Fibroblast of skin of left biceps (primary cell): ENCODE data around the gene KNTC1.
A peak's percentile ranks its signal among the peaks of the same experiment; 100 is the strongest.
"Not testable (repeated sequence)": the region's sequence is repeated elsewhere in the genome, so short reads cannot be mapped to it uniquely, and the experiment has no call there.

Experiments used
- DNase-seq, 2 experiments: peaks; one replicate each; pipeline ENCODE4 v3.0.0-alpha.2; 2013; ENCODE audit warnings: low read depth in 2 of 2

Gene KNTC1, protein sequence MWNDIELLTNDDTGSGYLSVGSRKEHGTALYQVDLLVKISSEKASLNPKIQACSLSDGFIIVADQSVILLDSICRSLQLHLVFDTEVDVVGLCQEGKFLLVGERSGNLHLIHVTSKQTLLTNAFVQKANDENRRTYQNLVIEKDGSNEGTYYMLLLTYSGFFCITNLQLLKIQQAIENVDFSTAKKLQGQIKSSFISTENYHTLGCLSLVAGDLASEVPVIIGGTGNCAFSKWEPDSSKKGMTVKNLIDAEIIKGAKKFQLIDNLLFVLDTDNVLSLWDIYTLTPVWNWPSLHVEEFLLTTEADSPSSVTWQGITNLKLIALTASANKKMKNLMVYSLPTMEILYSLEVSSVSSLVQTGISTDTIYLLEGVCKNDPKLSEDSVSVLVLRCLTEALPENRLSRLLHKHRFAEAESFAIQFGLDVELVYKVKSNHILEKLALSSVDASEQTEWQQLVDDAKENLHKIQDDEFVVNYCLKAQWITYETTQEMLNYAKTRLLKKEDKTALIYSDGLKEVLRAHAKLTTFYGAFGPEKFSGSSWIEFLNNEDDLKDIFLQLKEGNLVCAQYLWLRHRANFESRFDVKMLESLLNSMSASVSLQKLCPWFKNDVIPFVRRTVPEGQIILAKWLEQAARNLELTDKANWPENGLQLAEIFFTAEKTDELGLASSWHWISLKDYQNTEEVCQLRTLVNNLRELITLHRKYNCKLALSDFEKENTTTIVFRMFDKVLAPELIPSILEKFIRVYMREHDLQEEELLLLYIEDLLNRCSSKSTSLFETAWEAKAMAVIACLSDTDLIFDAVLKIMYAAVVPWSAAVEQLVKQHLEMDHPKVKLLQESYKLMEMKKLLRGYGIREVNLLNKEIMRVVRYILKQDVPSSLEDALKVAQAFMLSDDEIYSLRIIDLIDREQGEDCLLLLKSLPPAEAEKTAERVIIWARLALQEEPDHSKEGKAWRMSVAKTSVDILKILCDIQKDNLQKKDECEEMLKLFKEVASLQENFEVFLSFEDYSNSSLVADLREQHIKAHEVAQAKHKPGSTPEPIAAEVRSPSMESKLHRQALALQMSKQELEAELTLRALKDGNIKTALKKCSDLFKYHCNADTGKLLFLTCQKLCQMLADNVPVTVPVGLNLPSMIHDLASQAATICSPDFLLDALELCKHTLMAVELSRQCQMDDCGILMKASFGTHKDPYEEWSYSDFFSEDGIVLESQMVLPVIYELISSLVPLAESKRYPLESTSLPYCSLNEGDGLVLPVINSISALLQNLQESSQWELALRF (N-terminal part only)

DNA sequence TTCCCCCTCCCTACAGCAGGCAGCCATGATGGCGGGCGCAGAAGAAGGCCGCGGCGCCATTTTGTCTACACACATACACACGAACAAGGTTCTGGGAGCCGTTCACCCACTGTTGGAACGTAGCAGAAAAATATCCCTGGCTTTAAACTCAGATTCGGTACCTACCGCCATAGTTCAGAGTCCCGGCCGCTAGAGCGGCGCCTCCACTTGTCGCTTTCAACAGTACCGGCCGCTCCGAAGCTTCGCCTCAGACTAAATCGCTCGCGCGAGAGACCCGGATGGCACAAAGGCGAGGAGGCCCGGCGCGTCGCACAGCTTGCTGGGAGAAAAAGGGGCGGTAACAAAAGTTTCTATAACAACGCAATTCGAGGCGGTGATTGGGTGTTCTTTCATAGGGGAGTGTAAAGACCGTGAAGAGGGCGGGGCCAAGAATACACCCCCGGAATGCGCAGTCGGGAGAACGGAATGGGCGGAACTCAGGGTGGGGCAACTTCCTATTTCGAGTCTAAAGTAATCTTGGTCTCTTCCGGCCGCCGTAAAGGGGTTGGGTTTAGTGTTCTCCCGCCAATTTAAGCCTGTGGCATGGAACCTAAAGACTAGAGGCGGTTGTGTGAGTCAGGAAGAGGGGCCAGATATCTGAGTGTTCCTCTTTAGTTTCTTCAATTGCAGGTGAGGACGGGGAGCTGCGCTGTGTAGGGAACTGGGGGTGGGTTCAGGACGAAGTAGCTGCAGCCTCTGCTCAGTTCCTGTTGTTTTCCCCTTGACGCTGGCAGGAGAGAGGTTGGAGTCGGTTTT, at the start of gene KNTC1, which contains the start of gene RSRC2:
TSS of gene KNTC1 (plus strand) at position 567 of the 795 bp plus-strand sequence. CDS start 2,815 bp downstream, outside the sequence.
TSS of gene RSRC2 (minus strand) at position 254 of the 795 bp plus-strand sequence. CDS start at position 171, 83 bp downstream.
- peak; percentile 99 for DNase-seq

DNA sequence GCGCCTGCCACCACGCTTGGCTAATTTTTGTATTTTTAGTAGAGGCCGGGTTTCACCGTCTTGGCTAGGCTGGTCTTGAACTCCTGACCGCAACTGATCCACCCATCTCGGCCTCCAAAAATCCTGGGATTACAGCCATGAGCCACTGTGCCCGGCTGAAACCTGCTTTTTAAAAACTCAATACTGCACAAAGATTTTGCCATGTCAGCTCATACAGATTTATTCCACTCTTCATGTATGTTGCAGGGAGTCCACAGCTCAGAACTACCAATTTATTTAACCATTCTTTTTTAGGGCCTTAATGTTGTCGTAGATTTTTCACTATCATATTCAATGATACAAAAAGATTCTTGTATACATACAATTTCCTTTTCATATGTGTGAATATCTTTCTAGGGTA, 46.3 kb upstream of the KNTC1 start:
- no peak for DNase-seq

DNA sequence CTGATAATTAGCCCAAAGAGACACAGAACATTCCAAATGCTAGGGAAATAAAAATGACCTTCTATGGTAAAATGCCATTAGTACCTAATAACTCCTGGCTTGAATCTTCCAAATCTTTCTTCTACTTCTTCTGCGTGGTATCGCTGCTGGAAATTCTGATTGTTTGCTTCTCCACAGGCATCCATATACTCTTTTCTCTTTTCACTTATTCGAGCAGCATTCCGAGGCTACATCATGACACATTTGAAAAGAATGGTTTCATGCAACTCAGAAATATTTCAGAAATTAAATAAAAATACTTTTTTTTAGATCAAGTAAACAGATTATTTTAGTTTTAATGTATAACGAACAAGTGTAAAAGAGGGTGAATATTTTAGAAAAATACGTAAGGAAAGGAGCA, 45.2 kb upstream of the KNTC1 start:
- DNase-seq, result no peak

DNA sequence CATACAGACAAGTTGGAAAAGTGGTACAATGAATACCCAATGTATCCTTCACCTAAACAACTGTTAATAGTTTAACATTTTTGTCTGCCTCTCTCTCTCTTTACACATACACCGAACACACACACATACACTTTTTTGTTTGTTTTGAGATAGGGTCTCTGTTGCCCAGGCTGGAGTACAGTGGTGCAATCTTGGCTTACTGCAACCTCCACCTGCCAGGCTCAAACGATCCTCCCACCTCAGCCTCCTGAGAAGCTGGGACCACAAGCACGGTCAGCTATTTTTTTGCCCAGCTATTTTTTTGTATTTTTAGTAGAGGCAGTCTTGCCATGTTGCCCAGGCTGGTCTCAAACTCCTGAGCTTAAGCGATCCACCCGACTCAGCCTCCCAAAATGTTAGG, 43.1 kb upstream of the KNTC1 start:
- DNase-seq, result no peak

DNA sequence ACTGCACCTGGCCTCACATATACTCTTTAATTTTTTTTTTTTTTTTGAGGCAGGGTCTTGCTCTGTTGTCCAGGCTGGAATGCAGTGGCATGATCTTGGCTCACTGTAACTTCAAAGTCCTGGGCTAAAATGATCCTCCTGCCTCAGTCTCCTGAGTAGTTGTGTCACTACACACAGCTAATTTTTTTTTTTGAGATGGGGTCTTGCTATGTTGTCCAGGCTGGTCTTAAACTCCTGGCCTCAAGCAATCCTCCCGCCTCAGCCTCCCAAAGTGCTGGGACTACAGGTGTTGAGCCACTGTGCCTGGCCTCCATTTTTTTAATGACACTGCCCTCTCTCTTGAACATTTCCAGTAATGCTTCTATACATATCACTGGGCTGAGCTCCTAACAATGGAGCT, 42.7 kb upstream of the KNTC1 start:
- DNase-seq, result not testable (repeated sequence)

DNA sequence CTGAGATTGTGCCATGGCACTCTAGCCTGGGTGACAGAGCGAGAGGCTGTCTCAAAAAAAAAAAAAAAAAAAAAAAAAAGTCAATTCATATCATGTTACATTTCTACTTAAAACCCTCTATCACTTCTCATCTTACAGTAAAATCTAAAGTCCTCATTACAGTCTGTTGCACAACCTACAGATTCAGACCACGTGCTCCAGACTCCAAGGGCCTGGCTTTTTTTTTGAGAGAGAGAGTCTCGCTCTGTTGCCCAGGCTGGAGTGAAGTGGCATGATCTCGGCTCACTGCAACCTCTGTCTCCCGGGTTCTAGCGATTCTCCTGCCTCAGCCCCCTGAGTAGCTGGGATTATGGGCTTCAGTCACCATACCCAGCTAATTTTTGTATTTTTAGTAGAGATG, 40.7 kb upstream of the KNTC1 start:
- DNase-seq, result not testable (repeated sequence)

DNA sequence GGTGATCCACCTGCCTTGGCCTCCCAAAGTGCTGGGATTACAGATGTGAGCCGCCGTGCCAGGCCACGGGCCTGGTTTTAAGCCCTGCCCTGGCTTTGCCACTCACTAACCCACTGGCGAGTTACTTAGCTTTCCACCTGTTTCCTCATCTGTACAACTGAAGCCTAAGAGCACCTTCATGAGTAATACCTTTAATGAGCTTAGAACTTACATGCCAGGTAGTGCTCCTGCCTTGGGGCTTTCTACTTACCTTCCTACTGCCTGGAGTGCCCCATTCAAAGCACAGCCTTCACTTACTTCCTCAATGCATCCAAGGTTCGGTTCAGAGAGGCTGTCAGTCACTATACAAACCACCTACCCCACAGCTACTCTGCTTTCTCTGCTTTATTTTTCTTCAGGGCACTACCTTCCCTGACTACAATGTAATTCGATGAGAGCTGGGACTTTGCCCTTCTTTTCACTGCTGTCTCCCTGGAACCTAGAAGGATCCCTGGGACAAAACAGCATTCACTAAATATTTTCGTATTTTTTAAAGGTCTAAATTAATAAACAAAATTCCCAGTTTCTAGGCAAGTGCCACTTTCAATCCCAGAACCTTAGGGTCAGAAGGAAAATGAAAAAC, 40.1 kb upstream of the KNTC1 start:
- no peak for DNase-seq

DNA sequence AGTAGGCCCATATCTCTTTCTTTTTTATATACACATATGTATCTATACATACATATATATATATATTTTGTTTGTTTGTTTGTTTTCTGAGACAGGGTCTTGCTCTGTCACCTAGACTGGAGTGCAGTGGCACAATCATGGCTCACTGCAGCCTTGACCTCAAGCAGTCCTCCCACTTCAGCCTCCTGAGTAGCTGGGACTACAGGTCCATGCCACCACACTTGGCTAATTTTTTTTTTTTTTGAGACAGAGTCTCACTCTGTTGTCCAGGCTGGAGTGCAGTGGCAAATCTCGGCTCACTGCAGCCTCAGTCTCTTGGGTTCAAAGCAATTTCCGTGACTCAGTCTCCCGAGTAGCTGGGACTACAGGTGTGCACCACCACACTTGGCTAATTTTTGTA, 39.2 kb upstream of the KNTC1 start:
- DNase-seq, result not testable (repeated sequence)

DNA sequence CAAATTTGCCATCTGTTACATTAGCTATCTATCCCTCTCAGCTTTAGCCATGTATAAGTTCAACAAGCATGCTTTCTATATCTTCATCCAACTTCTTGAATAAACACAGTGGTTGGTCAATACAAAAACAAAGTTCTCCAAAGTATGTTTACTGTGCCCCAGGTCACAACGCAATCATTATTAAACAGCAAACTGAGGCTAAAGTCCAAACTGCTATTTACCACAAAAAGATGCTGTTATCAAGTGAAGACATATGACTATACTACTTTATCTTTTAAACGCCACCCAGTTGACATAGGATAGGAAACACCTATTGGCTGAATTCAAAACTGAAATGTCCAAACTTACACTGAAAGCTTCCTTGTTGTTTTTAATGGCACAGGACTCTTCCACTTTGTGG, 38.0 kb upstream of the KNTC1 start:
- no peak for DNase-seq

DNA sequence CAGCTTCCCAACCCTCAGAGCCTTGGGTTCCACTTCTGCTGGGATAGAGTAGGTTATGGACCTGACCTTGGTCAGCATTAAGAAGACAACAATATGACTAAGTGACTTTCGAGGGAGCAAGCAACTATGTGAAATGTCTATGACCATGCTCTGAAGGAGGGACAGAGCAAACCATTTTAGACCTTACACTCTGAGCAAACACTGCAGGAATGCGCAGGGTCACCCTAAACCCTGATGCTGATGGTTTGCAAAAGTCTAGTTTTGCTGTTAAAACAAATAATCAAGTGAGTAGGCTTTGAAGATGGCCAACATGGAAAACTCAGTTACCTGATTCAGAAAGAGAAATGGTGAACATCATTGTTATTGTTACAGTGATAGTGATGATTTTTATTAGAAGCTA, 35.1 kb upstream of the KNTC1 start:
- DNase-seq, result no peak

DNA sequence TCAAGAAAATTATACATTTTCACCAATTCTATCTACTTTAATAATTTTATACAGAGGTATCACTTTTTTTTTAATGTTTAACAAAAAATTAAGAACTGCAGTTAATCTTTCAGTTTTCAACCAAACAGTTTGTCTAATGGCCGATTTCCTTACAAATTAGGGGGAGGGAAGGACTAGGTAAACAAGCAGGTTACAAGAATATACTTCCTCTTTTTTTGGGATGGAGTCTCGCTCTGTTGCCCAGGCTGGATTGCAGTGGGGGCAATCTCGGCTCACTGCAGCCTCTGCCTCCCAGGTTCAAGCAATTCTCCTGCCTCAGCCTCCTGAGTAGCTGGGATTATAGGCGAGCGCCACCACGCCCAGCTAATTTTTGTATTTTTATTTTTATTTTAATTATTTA, 33.8 kb upstream of the KNTC1 start:
- DNase-seq, result not testable (repeated sequence)

DNA sequence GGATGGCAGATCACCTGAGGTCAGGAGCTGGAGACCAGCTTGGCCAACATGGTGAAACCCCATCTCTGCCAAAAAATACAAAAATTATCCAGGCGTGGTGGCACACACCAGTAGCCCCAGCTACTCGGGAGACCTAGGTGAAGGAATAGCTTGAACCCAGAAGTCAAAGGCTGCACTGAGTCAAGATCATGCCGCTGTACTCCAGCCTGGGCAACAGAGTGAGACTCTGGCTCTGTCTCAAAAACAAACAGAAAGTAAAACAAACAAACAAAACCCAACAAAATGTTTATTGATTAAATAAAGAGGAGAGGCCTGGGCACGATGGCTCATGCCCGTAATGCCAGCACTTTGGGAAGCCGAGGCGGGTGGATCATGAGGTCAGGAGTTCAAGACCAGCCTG, 31.8 kb upstream of the KNTC1 start:
- no peak for DNase-seq

DNA sequence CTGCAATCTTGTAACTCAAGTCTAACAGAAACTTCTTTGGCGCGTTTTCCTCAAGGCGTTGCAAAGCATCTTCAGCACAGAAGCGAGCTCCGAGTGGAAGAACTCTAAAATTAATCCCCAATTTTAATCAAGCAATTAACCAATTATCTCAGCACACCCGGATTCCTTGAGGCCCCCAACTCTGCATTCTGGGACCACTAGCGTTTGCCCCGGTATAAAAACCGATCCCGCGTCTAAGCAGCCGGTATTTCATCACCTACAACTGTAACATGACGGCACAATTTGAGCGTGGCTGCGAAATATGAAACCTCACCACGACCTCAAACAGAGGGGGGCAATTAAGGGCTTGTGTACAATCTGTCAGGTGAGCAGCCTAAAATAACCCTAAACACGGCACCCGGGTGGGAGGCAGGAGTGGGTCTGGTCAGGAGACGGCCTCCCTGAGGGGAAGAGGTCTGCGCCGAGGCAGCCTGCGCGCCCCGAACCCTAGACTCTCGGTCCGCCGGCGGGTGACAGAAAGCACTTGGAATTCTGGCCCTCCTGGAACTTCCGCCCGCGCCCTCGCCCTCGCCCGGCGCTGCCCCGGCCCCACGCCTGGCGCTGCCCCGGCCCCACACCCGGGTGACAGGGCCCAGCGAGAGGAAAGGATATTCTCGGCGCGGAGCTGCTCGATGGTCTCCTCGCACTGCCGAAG, 26.9 kb upstream of the KNTC1 start:
- DNase-seq, result peak in 1 of 2 experiments; percentile 19

DNA sequence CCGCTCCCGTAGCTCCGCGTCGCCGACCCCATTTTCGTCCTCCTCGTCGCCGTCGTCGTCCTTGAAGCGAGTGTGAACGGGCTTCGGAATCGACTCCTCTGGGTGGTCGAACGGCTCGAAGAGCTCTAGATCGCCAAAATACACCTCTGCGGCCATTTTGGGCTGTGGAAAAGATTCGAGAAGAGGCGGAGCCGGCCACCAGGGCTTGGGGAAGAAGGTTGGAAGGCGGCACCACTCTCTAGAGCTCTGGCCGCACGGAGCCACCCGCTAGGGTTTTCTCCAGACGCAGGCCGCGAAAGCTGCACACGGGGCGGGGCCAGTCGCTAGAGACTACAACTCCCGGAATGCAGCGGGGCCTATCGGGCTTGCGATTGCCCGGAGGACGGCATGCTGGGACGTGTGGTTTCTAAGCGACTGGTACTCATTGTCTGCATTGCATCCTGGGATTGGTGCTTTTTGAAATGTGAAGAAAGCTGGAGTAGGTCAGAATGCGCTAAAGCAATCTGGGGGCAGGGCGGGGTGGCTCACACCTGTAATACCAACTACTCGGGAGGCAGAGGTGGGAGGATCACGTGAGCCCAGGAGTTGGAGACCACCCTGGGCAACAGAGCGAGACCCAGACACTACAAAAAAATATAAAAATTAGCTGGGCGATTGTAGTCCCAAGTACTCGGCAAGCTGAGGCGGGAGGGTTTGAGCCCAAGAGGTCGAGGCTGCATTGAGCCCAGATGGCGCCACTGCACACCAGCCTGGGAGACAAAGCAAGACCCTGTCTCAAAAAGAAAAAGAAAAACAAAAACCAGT, 26.2 kb upstream of the KNTC1 start, which contains the start of gene ZCCHC8:
TSS of gene ZCCHC8 (minus strand) at position 248 of the 804 bp plus-strand sequence. CDS start at position 156, 92 bp downstream.
- DNase-seq, result peak; percentile 90 to 93

DNA sequence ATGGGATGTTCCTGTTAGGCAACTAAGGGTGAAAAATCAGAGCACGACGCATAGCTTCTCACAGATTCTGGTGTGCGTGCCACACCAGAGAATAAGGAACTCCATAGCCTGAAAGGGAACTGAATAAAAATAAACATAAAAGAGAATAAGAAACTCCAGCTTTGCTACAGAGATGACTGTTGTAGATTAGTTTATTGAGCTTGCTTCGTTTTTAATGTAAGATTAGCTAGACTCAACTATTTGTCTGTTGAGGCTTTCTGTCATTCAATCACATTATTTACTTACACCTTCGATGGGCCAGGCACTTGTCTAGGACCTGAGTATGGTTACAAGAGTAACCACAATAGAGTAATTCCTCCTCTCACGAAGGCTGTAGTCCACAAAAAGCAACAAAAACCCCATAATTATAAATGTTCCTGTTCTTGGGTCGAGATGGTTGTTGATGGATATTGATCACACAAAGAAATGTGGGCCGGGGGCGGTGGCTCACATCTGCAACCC, 25.5 kb upstream of the KNTC1 start:
- DNase-seq, result no peak

DNA sequence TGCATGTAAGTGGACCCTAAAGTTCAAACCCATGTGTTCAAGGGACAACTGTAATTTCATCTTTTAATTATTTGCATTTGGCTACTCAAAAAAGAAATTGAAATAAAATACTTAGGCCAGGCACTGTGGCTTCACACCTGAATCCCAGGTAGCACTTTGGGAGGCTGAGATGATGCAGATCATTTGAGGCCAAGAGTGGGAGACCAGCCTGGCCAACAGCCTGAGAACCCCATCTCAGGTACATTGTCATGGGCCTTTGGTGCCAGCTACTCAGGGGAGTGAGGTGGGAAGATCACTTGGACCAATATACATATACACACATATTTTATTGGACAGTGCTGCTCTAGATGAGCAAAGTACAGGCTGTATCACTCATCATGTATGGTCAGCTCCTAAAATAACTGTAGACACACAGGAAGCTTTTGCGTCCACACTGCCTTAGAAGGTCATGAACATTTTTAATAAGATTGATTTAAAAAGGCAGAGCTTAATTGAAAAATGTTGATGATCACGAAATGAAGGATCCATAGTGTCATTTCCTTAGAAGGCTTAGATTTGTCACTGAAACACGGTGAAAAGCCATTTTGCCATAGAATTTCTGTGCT, 23.8 kb upstream of the KNTC1 start:
- DNase-seq, result no peak

DNA sequence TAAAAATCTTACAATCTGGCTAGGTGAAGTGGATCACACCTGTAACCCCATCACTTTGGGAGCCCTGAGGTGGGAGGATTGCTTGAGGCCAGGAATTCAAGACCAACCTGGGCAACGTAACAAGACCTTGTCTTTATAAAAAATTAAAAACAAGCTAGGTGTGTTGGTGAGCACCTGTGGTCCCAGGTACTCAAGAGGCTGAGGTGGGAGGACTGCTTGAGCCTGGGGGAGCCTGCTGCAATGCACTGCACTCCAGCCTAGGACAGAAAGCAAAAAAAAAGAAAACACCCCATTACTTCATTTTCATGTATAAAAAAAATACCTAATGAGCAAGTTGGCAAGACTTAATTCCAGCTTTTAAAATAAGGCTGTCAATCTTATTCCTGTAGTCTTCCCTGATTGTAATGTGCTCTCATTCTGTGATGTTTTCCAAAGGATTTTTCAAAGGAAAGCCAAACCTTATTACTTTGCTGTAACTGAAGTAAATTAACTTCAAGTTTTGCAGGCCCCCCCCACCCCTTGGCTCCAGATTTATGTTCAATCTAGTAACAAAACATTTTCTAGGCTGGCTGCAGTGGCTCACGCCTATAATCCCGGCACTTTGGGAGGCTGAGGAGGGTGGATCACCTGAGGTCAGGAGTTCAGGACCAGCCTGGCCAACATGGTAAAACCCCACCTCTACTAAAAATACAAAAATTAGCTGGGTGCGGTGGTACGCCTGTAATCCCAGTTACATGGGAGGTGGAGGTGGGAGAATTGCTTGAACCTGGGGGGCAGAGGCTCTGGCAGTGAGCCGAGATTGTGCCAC, 23.1 kb upstream of the KNTC1 start:
- no peak for DNase-seq
